Liver (tissue), 3 donors: ENCODE results near the gene MBOAT1.

Source experiments
- CTCF ChIP-seq: fragments of 150-350 bp; IDR thresholded peaks from 2 replicates; pipeline ENCODE4 v1.5.1; 2017; ENCODE audit warnings: improper control_type of control experiment, low read depth, low read length; ENCODE audit not compliant: missing input control
- GABPA ChIP-seq, 2 donors: IDR thresholded peaks in 1 of 2; conservative IDR thresholded peaks in 1 of 2; 2 replicates each; pipeline ENCODE4 v1.6.1; 2016; ENCODE audit warnings: antibody characterized with exemption in 2 of 2, mild to moderate bottlenecking in 1 of 2, moderate library complexity in 1 of 2
- JUND ChIP-seq, 2 donors: IDR thresholded peaks; 2 replicates each; pipeline ENCODE4 v1.6.1; 2016; ENCODE audit warnings: antibody characterized with exemption in 2 of 2
- REST ChIP-seq: IDR thresholded peaks from 2 replicates; pipeline ENCODE4 v1.6.1; 2016; ENCODE audit warnings: antibody characterized with exemption, mild to moderate bottlenecking
- RXRA ChIP-seq, 2 donors: IDR thresholded peaks; 2 replicates each; pipeline ENCODE4 v1.6.1; 2017 to 2018; ENCODE audit warnings: antibody characterized with exemption in 2 of 2, mild to moderate bottlenecking in 1 of 2
- TAF1 ChIP-seq: conservative IDR thresholded peaks from 2 replicates; pipeline ENCODE4 v1.6.1; 2016; ENCODE audit warnings: antibody characterized with exemption, mild to moderate bottlenecking
- YY1 ChIP-seq: IDR thresholded peaks from 2 replicates; pipeline ENCODE4 v1.6.1; 2016; ENCODE audit warnings: antibody characterized with exemption, mild to moderate bottlenecking
- TF ChIP-seq, protein P1 (sequence below): IDR thresholded peaks from 2 replicates; pipeline ENCODE4 v1.6.1; 2016; ENCODE audit warnings: antibody characterized with exemption
- donor health status: healthy.
- donor health status: healthy.

- TF ChIP-seq, protein P1, sequence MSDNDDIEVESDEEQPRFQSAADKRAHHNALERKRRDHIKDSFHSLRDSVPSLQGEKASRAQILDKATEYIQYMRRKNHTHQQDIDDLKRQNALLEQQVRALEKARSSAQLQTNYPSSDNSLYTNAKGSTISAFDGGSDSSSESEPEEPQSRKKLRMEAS, result no peak
- TF ChIP-seq JUND (IDR thresholded peaks at IDR 0.05) (no peak), CTCF (no peak), RXRA (IDR thresholded peaks at IDR 0.05) (no peak), REST (no peak), YY1 (no peak), GABPA (IDR thresholded peaks at IDR 0.05 in 1 of 2, conservative IDR thresholded peaks at IDR 0.05 in 1 of 2) (no peak), TAF1 (no peak)
Observed at GRCh38 chr6:20116792-20117191, 95.5 kb downstream of the MBOAT1 start.
